Measurements from ENCODE around the gene RHBG. TPM values are rescaled to one million over a fixed set of nuclear protein-coding genes. Genes with fewer than 3 reads are reported as not detected.

RHBG gene
- total and polyA plus RNA-seq, 2 experiments from 2014 or later = 3.3 to 11.9 TPM

- DNase-seq (ENCODE audit: low spot score) = no peak
- no peaks in the 10 kb centered on the region for H3K36me3 ChIP-seq (replicated peaks; ENCODE audit: insufficient read depth, low read depth)
- H3K27ac ChIP-seq = no peak overlapping the region
- H3K9me3 ChIP-seq (ENCODE audit: low read depth) = no peaks in the 10 kb centered on the region
- H2AFZ ChIP-seq = no peak overlapping the region
- no peak overlapping the region for H3K4me3 ChIP-seq
- H3K79me2 ChIP-seq = no peaks in the 10 kb centered on the region
- WGBS (ENCODE audit: low lambda C conversion rate, missing lambda C conversion rate) = 82% methylated on average over 4 of the region's 6 CpGs
- H3K9me2 ChIP-seq (replicated peaks; ENCODE audit: insufficient read depth) = no peaks in the 10 kb centered on the region
- H4K20me1 ChIP-seq (ENCODE audit: insufficient read depth, poor library complexity, severe bottlenecking) = no peaks in the 10 kb centered on the region
- peaks cover 54% of the 10 kb centered on the region for H3K27me3 ChIP-seq
- TF ChIP-seq EZH2phosphoT487 (IDR thresholded peaks at IDR 0.05; ENCODE audit: low read depth, severe bottlenecking, unreplicated experiment) (no peak), CTCF (IDR thresholded peaks at IDR 0.05; ENCODE audit: poor library complexity) (no peak)
- H3K4me1 ChIP-seq (ENCODE audit: insufficient read depth) = no peaks in the 10 kb centered on the region
- H3K4me2 ChIP-seq = no peak overlapping the region
Observed at GRCh38 chr1:156406251-156406650, 37.2 kb downstream of the RHBG start.

- peaks cover 54% of the 10 kb centered on the region for H3K27me3 ChIP-seq
- no peak overlapping the region for H3K4me3 ChIP-seq
- no peak overlapping the region for H3K27ac ChIP-seq
- TF ChIP-seq CTCF (IDR thresholded peaks at IDR 0.05; ENCODE audit: poor library complexity) (no peak), EZH2phosphoT487 (IDR thresholded peaks at IDR 0.05; ENCODE audit: low read depth, severe bottlenecking, unreplicated experiment) (no peak), EZH2 (IDR thresholded peaks at IDR 0.05; ENCODE audit: borderline replicate concordance) (no peak)
- no peaks in the 10 kb centered on the region for H3K4me1 ChIP-seq (ENCODE audit: insufficient read depth)
- H3K36me3 ChIP-seq (replicated peaks; ENCODE audit: insufficient read depth, low read depth) = no peaks in the 10 kb centered on the region
- H3K4me2 ChIP-seq = no peak overlapping the region
- DNase-seq (ENCODE audit: low spot score) = no peak
- H2AFZ ChIP-seq = no peak overlapping the region
- no peaks in the 10 kb centered on the region for H4K20me1 ChIP-seq (ENCODE audit: insufficient read depth, poor library complexity, severe bottlenecking)
- no peaks in the 10 kb centered on the region for H3K9me3 ChIP-seq (ENCODE audit: low read depth)
- 84% methylated on average over 6 of the region's 6 CpGs for WGBS (ENCODE audit: low lambda C conversion rate, missing lambda C conversion rate)
- no peaks in the 10 kb centered on the region for H3K9me2 ChIP-seq (replicated peaks; ENCODE audit: insufficient read depth)
- no peaks in the 10 kb centered on the region for H3K79me2 ChIP-seq
Observed at GRCh38 chr1:156407344-156407743, 38.3 kb downstream of the RHBG start.

- DNase-seq (ENCODE audit: low spot score) = no peak
- Histone ChIP-seq H4K20me1 (ENCODE audit: insufficient read depth, poor library complexity, severe bottlenecking) (no peaks in the 10 kb centered on the region), H3K79me2 (no peaks in the 10 kb centered on the region), H3K4me3 (no peak overlapping the region), H2AFZ (no peak overlapping the region), H3K9me3 (ENCODE audit: low read depth) (no peaks in the 10 kb centered on the region), H3K36me3 (replicated peaks; ENCODE audit: insufficient read depth, low read depth) (no peaks in the 10 kb centered on the region), H3K4me2 (no peak overlapping the region), H3K27ac (no peak overlapping the region), H3K4me1 (ENCODE audit: insufficient read depth) (no peaks in the 10 kb centered on the region), H3K9me2 (replicated peaks; ENCODE audit: insufficient read depth) (no peaks in the 10 kb centered on the region), H3K27me3 (peaks cover 54% of the 10 kb centered on the region)
- TF ChIP-seq EZH2 (IDR thresholded peaks at IDR 0.05; ENCODE audit: borderline replicate concordance) (no peak), CTCF (IDR thresholded peaks at IDR 0.05; ENCODE audit: poor library complexity) (no peak), EZH2phosphoT487 (IDR thresholded peaks at IDR 0.05; ENCODE audit: low read depth, severe bottlenecking, unreplicated experiment) (no peak)
- 85% methylated on average over 10 of the region's 10 CpGs for WGBS (ENCODE audit: low lambda C conversion rate, missing lambda C conversion rate)
Observed at GRCh38 chr1:156407760-156408159, 38.7 kb downstream of the RHBG start.

GRCh38 chr1:156409439-156409838 lies 40.4 kb downstream of the RHBG start:
- Histone ChIP-seq H3K79me2 (no peaks in the 10 kb centered on the region), H3K27me3 (peaks cover 49% of the 10 kb centered on the region), H2AFZ (no peak overlapping the region), H3K9me2 (replicated peaks; ENCODE audit: insufficient read depth) (no peaks in the 10 kb centered on the region), H3K4me3 (no peak overlapping the region), H3K4me1 (ENCODE audit: insufficient read depth) (no peaks in the 10 kb centered on the region), H3K27ac (no peak overlapping the region), H3K36me3 (replicated peaks; ENCODE audit: insufficient read depth, low read depth) (no peaks in the 10 kb centered on the region), H4K20me1 (ENCODE audit: insufficient read depth, poor library complexity, severe bottlenecking) (no peaks in the 10 kb centered on the region), H3K4me2 (no peak overlapping the region), H3K9me3 (ENCODE audit: low read depth) (no peaks in the 10 kb centered on the region)
- 79% methylated on average over 6 of the region's 7 CpGs for WGBS (ENCODE audit: low lambda C conversion rate, missing lambda C conversion rate)
- no peak for DNase-seq (ENCODE audit: low spot score)
- TF ChIP-seq EZH2 (IDR thresholded peaks at IDR 0.05; ENCODE audit: borderline replicate concordance) (no peak), EZH2phosphoT487 (IDR thresholded peaks at IDR 0.05; ENCODE audit: low read depth, severe bottlenecking, unreplicated experiment) (no peak)

All from hepatocyte (in vitro differentiated cells).